GM23338 (cell line): ENCODE data around the gene TXNRD1. TPM values are rescaled to one million over a fixed set of nuclear protein-coding genes. Genes with fewer than 3 reads are reported as not detected.

Source experiments
- ATAC-seq: fragments of 200-7000 bp; cut with Tn5 transposase; 3 replicates; pipeline ENCODE4 v1.9.1; 2020
- DNase-seq: peaks from one replicate; pipeline ENCODE4 v3.0.0-alpha.2; 2015; ENCODE audit warnings: low spot score
- H2AFZ ChIP-seq: fragments of 200-600 bp; sonication (generic); 2 replicates; pipeline ENCODE4 v1.8.0; 2016; ENCODE audit warnings: antibody characterized with exemption, mild to moderate bottlenecking, moderate library complexity
- H3F3A ChIP-seq: fragments of 200-600 bp; sonication (generic); replicated peaks from 2 replicates; pipeline ENCODE4 v1.8.0; 2017; ENCODE audit warnings: antibody characterized with exemption, mixed run types, low read depth
- H3K27ac ChIP-seq: fragments of 200-600 bp; sonication (generic); 2 replicates; pipeline ENCODE4 v1.6.1; 2016; ENCODE audit warnings: low read depth
- H3K27me3 ChIP-seq: fragments of 200-600 bp; sonication (generic); 2 replicates; pipeline ENCODE4 v1.8.0; 2016; ENCODE audit warnings: mild to moderate bottlenecking, mixed run types, moderate library complexity; ENCODE audit not compliant: insufficient read depth
- H3K36me3 ChIP-seq: fragments of 200-600 bp; sonication (generic); 2 replicates; pipeline ENCODE4 v1.8.0; 2016; ENCODE audit warnings: mild to moderate bottlenecking; ENCODE audit not compliant: insufficient read depth
- H3K4me1 ChIP-seq: fragments of 200-600 bp; sonication (generic); 2 replicates; pipeline ENCODE4 v1.8.0; 2016; ENCODE audit warnings: mild to moderate bottlenecking, moderate library complexity; ENCODE audit not compliant: insufficient read depth
- H3K4me2 ChIP-seq: fragments of 200-600 bp; sonication (generic); 2 replicates; pipeline ENCODE4 v1.7.1; 2017; ENCODE audit warnings: mixed run types
- H3K4me3 ChIP-seq: fragments of 200-600 bp; sonication (generic); 2 replicates; pipeline ENCODE4 v1.6.1; 2016; ENCODE audit warnings: mixed run types
- H3K79me2 ChIP-seq: fragments of 200-600 bp; sonication (generic); replicated peaks from 2 replicates; pipeline ENCODE4 v1.8.0; 2017; ENCODE audit warnings: mild to moderate bottlenecking; ENCODE audit not compliant: insufficient read depth
- H3K9me2 ChIP-seq: fragments of 200-600 bp; sonication (generic); 2 replicates; pipeline ENCODE4 v1.8.0; 2017; ENCODE audit not compliant: insufficient read depth
- H4K20me1 ChIP-seq: fragments of 200-600 bp; sonication (generic); replicated peaks from 2 replicates; pipeline ENCODE4 v1.8.0; 2017; ENCODE audit warnings: mild to moderate bottlenecking; ENCODE audit not compliant: insufficient read depth
- H3K27ac Mint-ChIP-seq: 2 replicates; pipeline ENCODE4 v1.8.0; 2020; ENCODE audit warnings: inconsistent platforms, mild to moderate bottlenecking, moderate library complexity, mixed read lengths
- H3K27me3 Mint-ChIP-seq: 3 replicates; pipeline ENCODE4 v1.8.0; 2022; ENCODE audit warnings: low read depth, mild to moderate bottlenecking, moderate library complexity, mixed read lengths, inconsistent platforms; ENCODE audit not compliant: insufficient read depth, poor library complexity
- H3K36me3 Mint-ChIP-seq: 3 replicates; pipeline ENCODE4 v1.8.0; 2021; ENCODE audit warnings: low read depth, mild to moderate bottlenecking, inconsistent platforms, moderate library complexity, mixed read lengths
- H3K4me1 Mint-ChIP-seq: 3 replicates; pipeline ENCODE4 v1.8.0; 2020; ENCODE audit warnings: mild to moderate bottlenecking, inconsistent platforms, mixed read lengths
- H3K4me3 Mint-ChIP-seq: 3 replicates; pipeline ENCODE4 v1.8.0; 2021; ENCODE audit warnings: moderate library complexity, mild to moderate bottlenecking, inconsistent platforms, mixed read lengths
- H3K9me3 Mint-ChIP-seq: 3 replicates; pipeline ENCODE4 v1.8.0; 2020; ENCODE audit warnings: moderate library complexity, mild to moderate bottlenecking, inconsistent platforms, mixed read lengths
- CREB1 ChIP-seq: fragments of 250-450 bp; sonication (Bioruptor Pico); IDR thresholded peaks from 2 replicates; pipeline ENCODE4 v1.5.0; 2020; ENCODE audit warnings: low read depth, mild to moderate bottlenecking, moderate library complexity
- CTCF ChIP-seq, 2 experiments: fragments of 200-600 bp in 1 of 2; sonication (generic) in 1 of 2; conservative IDR thresholded peaks; 2 replicates each; pipeline versions ENCODE4 v1.5.1 to v1.6.1; 2016 to 2017; ENCODE audit warnings: antibody characterized with exemption in 2 of 2, low read depth in 2 of 2, mild to moderate bottlenecking in 2 of 2, moderate library complexity in 1 of 2
- EZH2 ChIP-seq: fragments of 200-600 bp; sonication (generic); IDR thresholded peaks from one replicate; pipeline ENCODE4 v1.8.0; 2017; ENCODE audit warnings: antibody characterized with exemption, mild to moderate bottlenecking, low read depth; ENCODE audit not compliant: unreplicated experiment
- EZH2phosphoT487 ChIP-seq: fragments of 200-600 bp; sonication (generic); IDR thresholded peaks from one replicate; pipeline ENCODE4 v1.8.1; 2018; ENCODE audit warnings: antibody characterized with exemption; ENCODE audit not compliant: unreplicated experiment
- JUNB ChIP-seq: IDR thresholded peaks from one replicate; pipeline ENCODE4 v1.6.1; 2016; ENCODE audit warnings: antibody characterized with exemption; ENCODE audit not compliant: unreplicated experiment
- NANOG ChIP-seq: IDR thresholded peaks from 2 replicates; pipeline ENCODE4 v1.6.1; 2016; ENCODE audit warnings: antibody characterized with exemption, borderline replicate concordance
- POLR2AphosphoS5 ChIP-seq: IDR thresholded peaks from 2 replicates; pipeline ENCODE4 v1.6.1; 2016; ENCODE audit warnings: antibody characterized with exemption, low read depth
- REST ChIP-seq: IDR thresholded peaks from one replicate; pipeline ENCODE4 v1.6.1; 2018; ENCODE audit warnings: antibody characterized with exemption; ENCODE audit not compliant: unreplicated experiment
- STAT1 ChIP-seq: IDR thresholded peaks from one replicate; pipeline ENCODE4 v1.6.1; 2016; ENCODE audit warnings: antibody characterized with exemption; ENCODE audit not compliant: unreplicated experiment
- ZNF114 ChIP-seq: fragments of 250-450 bp; sonication (Bioruptor Pico); IDR thresholded peaks from 2 replicates; pipeline ENCODE4 v1.5.0; 2020; ENCODE audit warnings: mild to moderate bottlenecking, moderate library complexity
- ZNF331 ChIP-seq: fragments of 250-450 bp; sonication (Bioruptor Pico); IDR thresholded peaks from 2 replicates; pipeline ENCODE4 v1.5.0; 2020; ENCODE audit warnings: low read depth, mild to moderate bottlenecking, moderate library complexity
- ZNF462 ChIP-seq: fragments of 250-450 bp; sonication (Bioruptor Pico); IDR thresholded peaks from 2 replicates; pipeline ENCODE4 v1.5.0; 2020; ENCODE audit warnings: mild to moderate bottlenecking, moderate library complexity
- polyA plus RNA-seq: library from polyadenylated mRNA; unstranded; fragments of >200 nt; fragmentation: Nextera tagmentation; extraction: Ambion mirVana; gene quantifications from 2 replicates; pipeline ENCODE4 v1.2.1, GENCODE V29; 2016
- total RNA-seq: library from RNA; depleted of rRNA; stranded (reverse); fragments of >200 nt; shearing (Covaris generic); gene quantifications from 2 replicates; pipeline ENCODE4 v1.2.3, GENCODE V29; 2014
- TF ChIP-seq, protein P1 (sequence below): IDR thresholded peaks from 2 replicates; pipeline ENCODE4 v1.6.1; 2016; ENCODE audit warnings: antibody characterized with exemption

Gene TXNRD1
- total and polyA plus RNA-seq, 2 experiments from 2014 or later = 115 to 127 TPM

- H4K20me1 ChIP-seq = peaks cover 4% of the 10 kb centered on the region
- DNase-seq (no peak), ATAC-seq (no peak)
- H3K4me3 Mint-ChIP-seq = no peak overlapping the region
- no peaks in the 10 kb centered on the region for H3K9me2 ChIP-seq
- H3K36me3 ChIP-seq = peaks cover 6% of the 10 kb centered on the region; the same call in 1 of the 2 replicates
- peaks cover 9% of the 10 kb centered on the region for H3K27me3 Mint-ChIP-seq
- peaks cover 35% of the 10 kb centered on the region for H3K4me1 ChIP-seq
- H3K9me3 Mint-ChIP-seq = no peaks in the 10 kb centered on the region
- no peaks in the 10 kb centered on the region for H3F3A ChIP-seq
- H3K4me3 ChIP-seq = no peak overlapping the region
- peaks cover 34% of the 10 kb centered on the region for H3K4me1 Mint-ChIP-seq
- H2AFZ ChIP-seq = no peak overlapping the region
- peak overlapping the region; percentile 63; the same call in 1 of the 2 replicates for H3K27ac ChIP-seq
- no peak overlapping the region for H3K27ac Mint-ChIP-seq
- TF ChIP-seq STAT1 (no peak), POLR2AphosphoS5 (no peak), JUNB (no peak), EZH2phosphoT487 (no peak), ZNF331 (CRISPR knock-in tag) (no peak), ZNF462 (no peak), REST (no peak), NANOG (no peak), EZH2 (no peak), ZNF114 (CRISPR knock-in tag) (no peak), CREB1 (CRISPR knock-in tag) (no peak), CTCF (conservative IDR thresholded peaks at IDR 0.05; ENCODE audit: low read depth in 2 of 2) (no peak)
- TF ChIP-seq, protein P1, sequence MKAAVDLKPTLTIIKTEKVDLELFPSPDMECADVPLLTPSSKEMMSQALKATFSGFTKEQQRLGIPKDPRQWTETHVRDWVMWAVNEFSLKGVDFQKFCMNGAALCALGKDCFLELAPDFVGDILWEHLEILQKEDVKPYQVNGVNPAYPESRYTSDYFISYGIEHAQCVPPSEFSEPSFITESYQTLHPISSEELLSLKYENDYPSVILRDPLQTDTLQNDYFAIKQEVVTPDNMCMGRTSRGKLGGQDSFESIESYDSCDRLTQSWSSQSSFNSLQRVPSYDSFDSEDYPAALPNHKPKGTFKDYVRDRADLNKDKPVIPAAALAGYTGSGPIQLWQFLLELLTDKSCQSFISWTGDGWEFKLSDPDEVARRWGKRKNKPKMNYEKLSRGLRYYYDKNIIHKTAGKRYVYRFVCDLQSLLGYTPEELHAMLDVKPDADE = no peak
- no peaks in the 10 kb centered on the region for H3K27me3 ChIP-seq
- peaks cover 40% of the 10 kb centered on the region for H3K36me3 Mint-ChIP-seq
- peaks cover 6% of the 10 kb centered on the region; the same call in 1 of the 2 replicates for H3K79me2 ChIP-seq
- no peak overlapping the region; the same call in 1 of the 2 replicates for H3K4me2 ChIP-seq
Observed at GRCh38 chr12:104352106-104352713, 136.6 kb downstream of the TXNRD1 start.
